Neutrophil (primary cell): ENCODE results near the gene ZNF44.

ENCODE experiments used
- H3K27ac ChIP-seq: fragments of 200-600 bp; sonication (generic); 2 replicates; pipeline ENCODE4 v1.5.1; 2016; ENCODE audit warnings: mild to moderate bottlenecking, moderate library complexity
- H3K27me3 ChIP-seq: fragments of 200-600 bp; sonication (generic); 2 replicates; pipeline ENCODE4 v1.6.0; 2016; ENCODE audit warnings: mild to moderate bottlenecking
- H3K36me3 ChIP-seq: fragments of 200-600 bp; sonication (generic); 2 replicates; pipeline ENCODE4 v1.5.1; 2017
- H3K4me1 ChIP-seq, 2 experiments: fragments of 200-600 bp in 1 of 2; sonication (generic) in 1 of 2; 1 replicate in 1 of 2; 2 replicates in 1 of 2; pipeline versions ENCODE4 v1.5.1 to v1.6.1; 2013 to 2016; ENCODE audit warnings: low read depth in 1 of 2, low read length in 1 of 2, mild to moderate bottlenecking in 1 of 2, moderate library complexity in 1 of 2; ENCODE audit not compliant: control insufficient read depth in 1 of 2, insufficient read depth in 1 of 2
- H3K4me3 ChIP-seq, 2 experiments: fragments of 200-600 bp in 1 of 2; sonication (generic) in 1 of 2; 1 replicate in 1 of 2; 2 replicates in 1 of 2; pipeline ENCODE4 v1.5.1; 2013 to 2016; ENCODE audit warnings: low read depth in 1 of 2, low read length in 1 of 2, mild to moderate bottlenecking in 1 of 2, moderate library complexity in 1 of 2
- H3K9me3 ChIP-seq: fragments of 200-600 bp; sonication (generic); 2 replicates; pipeline ENCODE4 v1.5.1; 2016
- TF ChIP-seq, protein P1 (sequence below): fragments of 200-600 bp; sonication (generic); IDR thresholded peaks from 2 replicates; pipeline ENCODE4 v1.5.1; 2016; ENCODE audit warnings: antibody characterized with exemption

The ZNF44 gene

DNA sequence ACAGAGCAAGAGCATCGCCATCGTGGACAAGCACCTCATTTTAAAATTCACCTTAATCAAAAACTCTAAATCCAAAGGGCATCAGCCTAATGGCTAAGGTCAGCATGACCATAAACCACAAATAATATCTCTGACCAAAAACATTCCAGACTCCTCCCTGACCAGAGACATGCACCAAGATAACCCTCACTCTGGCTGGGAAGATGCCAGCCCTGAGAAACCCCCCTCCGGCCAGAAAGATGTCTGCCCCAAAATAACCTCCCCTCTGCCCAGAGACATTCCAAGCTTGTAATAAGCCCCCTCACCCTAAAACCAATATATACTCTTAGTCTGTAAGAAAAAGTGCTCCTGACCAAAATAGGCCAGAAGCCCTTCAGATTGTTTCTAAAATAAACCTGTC lies 61.7 kb downstream of the ZNF44 start:
- Histone ChIP-seq H3K27me3 (no peaks in the 10 kb centered on the region), H3K36me3 (no peaks in the 10 kb centered on the region), H3K9me3 (peaks cover 15% of the 10 kb centered on the region), H3K4me1 (no peaks in the 10 kb centered on the region), H3K4me3 (no peak overlapping the region), H3K27ac (no peak overlapping the region)
- TF ChIP-seq, protein P1, sequence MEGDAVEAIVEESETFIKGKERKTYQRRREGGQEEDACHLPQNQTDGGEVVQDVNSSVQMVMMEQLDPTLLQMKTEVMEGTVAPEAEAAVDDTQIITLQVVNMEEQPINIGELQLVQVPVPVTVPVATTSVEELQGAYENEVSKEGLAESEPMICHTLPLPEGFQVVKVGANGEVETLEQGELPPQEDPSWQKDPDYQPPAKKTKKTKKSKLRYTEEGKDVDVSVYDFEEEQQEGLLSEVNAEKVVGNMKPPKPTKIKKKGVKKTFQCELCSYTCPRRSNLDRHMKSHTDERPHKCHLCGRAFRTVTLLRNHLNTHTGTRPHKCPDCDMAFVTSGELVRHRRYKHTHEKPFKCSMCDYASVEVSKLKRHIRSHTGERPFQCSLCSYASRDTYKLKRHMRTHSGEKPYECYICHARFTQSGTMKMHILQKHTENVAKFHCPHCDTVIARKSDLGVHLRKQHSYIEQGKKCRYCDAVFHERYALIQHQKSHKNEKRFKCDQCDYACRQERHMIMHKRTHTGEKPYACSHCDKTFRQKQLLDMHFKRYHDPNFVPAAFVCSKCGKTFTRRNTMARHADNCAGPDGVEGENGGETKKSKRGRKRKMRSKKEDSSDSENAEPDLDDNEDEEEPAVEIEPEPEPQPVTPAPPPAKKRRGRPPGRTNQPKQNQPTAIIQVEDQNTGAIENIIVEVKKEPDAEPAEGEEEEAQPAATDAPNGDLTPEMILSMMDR = no peak

DNA sequence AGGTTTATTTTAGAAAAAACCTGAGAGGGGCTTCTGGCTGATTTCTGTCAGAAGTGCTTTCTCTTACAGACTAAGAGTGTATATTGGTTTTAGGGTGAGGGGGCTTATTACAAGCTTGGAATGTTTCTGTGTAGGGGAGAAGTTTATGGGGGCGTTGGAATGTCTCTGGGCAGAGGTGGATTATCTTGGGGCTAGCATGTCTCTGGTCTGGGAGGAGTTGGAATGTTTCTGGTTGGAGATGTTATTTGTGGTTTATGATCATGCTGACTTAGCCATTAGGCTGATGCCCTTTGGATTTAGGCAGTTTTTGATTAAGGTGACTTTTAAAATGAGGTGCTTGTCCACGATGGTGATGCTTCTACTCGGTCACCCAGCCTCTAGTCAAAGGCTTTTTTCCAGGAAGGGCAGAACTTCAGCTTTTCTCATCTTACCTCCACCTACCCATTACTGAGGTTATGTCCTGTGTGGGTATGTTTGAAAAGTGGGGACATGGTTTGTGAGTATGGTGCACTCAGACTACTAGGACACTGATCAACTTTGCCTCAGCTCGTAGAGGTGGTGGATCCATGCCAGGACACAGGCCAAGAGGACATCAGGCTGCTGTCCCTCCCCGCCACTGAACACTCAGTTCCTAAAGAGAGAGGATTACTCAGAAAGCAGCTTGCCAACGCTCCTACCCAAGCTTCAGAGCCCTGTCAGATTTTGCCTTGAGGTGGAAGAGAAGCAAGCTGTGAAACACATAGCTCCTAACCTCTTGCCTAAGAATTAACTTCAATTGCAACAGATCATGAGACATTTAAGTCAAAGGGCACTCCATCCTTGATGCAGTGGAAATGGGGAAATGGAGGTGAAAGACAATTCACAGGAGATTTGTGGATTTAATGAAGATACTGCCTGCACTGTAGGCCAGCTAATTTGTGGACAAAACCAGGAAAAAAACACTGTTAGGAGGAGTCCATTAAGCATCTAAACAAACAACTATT lies 63.6 kb downstream of the ZNF44 start:
- Histone ChIP-seq H3K4me1 (no peaks in the 10 kb centered on the region), H3K9me3 (peaks cover 4% of the 10 kb centered on the region), H3K27ac (no peak overlapping the region), H3K4me3 (no peak overlapping the region), H3K36me3 (no peaks in the 10 kb centered on the region), H3K27me3 (no peaks in the 10 kb centered on the region)
- TF ChIP-seq, protein P1 = no peak

DNA sequence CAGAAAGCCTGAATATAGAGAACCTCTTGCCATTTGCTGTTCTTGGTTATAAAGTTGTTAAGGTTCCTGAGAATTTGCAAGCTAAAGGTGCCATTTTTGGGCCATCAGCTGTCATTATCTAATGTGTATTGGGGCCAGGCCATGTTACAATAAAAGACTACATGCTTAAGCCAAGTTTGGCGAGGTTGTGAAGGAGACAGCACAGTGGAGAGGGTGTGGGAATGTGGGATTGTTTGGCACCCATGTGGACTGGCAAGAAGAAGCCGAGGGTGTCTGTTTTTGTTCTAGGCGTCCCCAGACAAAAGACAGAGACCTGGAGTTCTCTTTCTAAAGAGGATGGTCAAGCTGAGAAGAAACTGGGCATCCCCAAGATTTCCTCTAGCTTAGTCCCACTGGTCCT lies 64.7 kb downstream of the ZNF44 start:
- no peaks in the 10 kb centered on the region for H3K27me3 ChIP-seq
- H3K4me3 ChIP-seq = no peak overlapping the region
- H3K36me3 ChIP-seq = no peaks in the 10 kb centered on the region
- H3K9me3 ChIP-seq = peaks cover 11% of the 10 kb centered on the region
- no peak overlapping the region for H3K27ac ChIP-seq
- TF ChIP-seq, protein P1 = no peak
- H3K4me1 ChIP-seq = no peaks in the 10 kb centered on the region

DNA sequence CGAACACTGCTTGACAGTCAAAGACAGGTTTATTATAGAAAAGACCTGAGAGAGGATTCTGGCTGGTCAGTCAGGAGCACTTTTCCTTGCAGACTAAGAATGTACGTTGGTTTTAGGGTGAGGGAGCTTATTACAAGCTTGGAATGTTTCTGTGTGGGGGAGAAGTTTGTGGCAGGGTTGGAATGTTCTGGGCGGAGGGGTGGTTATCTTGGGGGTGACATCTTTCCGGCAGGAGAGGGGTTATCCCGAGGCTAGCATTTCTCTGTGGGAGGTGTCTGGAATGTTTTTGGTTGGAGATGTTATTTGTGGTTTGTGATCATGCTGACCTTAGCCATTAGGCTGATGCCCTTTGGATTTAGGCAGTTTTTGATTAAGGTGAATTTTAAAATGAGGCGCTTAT lies 70.0 kb downstream of the ZNF44 start:
- no peaks in the 10 kb centered on the region for H3K27me3 ChIP-seq
- no peaks in the 10 kb centered on the region for H3K4me1 ChIP-seq
- TF ChIP-seq, protein P1 = no peak
- no peaks in the 10 kb centered on the region for H3K36me3 ChIP-seq
- H3K9me3 ChIP-seq = peaks cover 7% of the 10 kb centered on the region
- no peak overlapping the region for H3K27ac ChIP-seq
- H3K4me3 ChIP-seq = no peak overlapping the region

DNA sequence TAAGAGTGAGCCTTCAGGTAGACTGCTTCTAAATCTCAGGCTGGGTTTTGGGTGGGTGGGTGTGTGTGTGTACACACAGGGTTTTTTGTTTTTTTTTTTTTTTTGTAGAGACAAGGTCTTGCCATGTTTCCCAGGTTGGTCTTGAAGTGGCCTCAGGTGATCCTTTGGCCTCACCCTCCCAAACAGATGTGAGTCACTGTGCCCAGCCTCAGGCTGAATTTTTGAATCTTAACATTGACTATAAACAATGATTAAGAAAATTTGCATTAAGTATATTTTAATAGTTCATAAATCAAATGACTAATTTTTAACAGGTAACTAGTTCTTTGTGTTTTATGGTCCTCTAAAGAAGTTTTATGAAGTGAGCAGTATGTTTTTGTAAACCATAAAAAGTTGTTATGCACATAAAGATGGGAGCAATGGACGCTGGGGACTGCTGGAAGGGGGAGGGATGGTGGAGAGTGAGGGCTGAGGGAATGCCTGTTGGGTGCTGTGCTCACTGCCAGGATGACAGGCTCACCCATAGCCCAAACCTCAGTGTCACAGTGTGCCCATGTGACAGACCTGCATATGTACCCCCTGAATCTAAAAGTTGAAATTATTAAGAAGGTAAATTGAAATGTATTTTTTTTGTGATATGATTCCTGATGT lies 71.6 kb downstream of the ZNF44 start:
- no peaks in the 10 kb centered on the region for H3K36me3 ChIP-seq
- no peak overlapping the region for H3K4me3 ChIP-seq
- H3K27me3 ChIP-seq = no peaks in the 10 kb centered on the region
- no peaks in the 10 kb centered on the region for H3K4me1 ChIP-seq
- TF ChIP-seq, protein P1 = no peak
- H3K27ac ChIP-seq = no peak overlapping the region
- peaks cover 7% of the 10 kb centered on the region for H3K9me3 ChIP-seq
